Stomach (tissue), 4 donors: ENCODE results near the gene HLA-F.

Source experiments
- CTCF ChIP-seq, 7 experiments: fragments of 450-650 bp in 4 of 7; fragments of 200-600 bp in 3 of 7; sonication (generic) in 3 of 7; IDR thresholded peaks; one replicate each; pipeline ENCODE4 v1.5.1; 2016 to 2019; ENCODE audit warnings: antibody characterized with exemption in 7 of 7, control low read depth in 2 of 7, mild to moderate bottlenecking in 1 of 7
- EP300 ChIP-seq: sonication (generic); formaldehyde crosslinking; IDR thresholded peaks from one replicate; pipeline ENCODE4 v1.6.1; 2017; ENCODE audit warnings: antibody characterized with exemption
- POLR2A ChIP-seq, 4 donors: fragments of 450-650 bp; IDR thresholded peaks; one replicate each; pipeline ENCODE4 v1.6.1; 2016; ENCODE audit warnings: antibody characterized with exemption in 4 of 4, control low read depth in 2 of 4, mild to moderate bottlenecking in 1 of 4, moderate library complexity in 1 of 4
- POLR2AphosphoS5 ChIP-seq, 3 donors: sonication (generic); formaldehyde crosslinking; IDR thresholded peaks; one replicate each; pipeline ENCODE4 v1.6.1; 2016; ENCODE audit warnings: antibody characterized with exemption in 3 of 3

DNA sequence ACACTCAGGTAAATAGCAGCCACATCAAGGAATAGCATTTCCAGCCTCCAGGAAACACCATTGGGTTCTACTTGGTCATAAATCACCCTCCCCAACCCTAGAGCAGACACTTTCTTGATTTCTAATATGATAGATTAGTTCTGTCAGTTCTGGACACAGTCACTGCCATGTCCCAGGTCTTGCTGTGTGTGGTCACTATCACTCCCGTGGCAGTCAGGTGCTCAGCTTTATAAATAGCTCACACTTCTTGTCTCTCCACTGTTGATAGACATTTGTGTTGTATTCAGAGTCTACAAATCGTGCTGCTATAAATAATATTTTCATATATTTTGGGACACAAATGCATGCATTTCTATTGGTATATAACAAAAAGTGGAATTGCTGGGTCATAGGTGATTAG, 13.3 kb downstream of the HLA-F start:
- no peak for TF ChIP-seq CTCF (IDR thresholded peaks at IDR 0.05)
- no peak for TF ChIP-seq EP300
- no peak for TF ChIP-seq POLR2A (IDR thresholded peaks at IDR 0.05)
- TF ChIP-seq POLR2AphosphoS5 (IDR thresholded peaks at IDR 0.05): no peak
